GM18861 (cell line): ENCODE measurements around the gene AP4E1.
A peak's percentile ranks its signal among the peaks of the same experiment; 100 is the strongest.
"Not testable (repeated sequence)": the region's sequence is repeated elsewhere in the genome, so short reads cannot be mapped to it uniquely, and the experiment has no call there.

Experiments used
- ATAC-seq: cut with Tn5 transposase; IDR thresholded peaks from one replicate; pipeline ENCODE4 v1.9.1; 2021; ENCODE audit not compliant: unreplicated experiment

Gene AP4E1

DNA sequence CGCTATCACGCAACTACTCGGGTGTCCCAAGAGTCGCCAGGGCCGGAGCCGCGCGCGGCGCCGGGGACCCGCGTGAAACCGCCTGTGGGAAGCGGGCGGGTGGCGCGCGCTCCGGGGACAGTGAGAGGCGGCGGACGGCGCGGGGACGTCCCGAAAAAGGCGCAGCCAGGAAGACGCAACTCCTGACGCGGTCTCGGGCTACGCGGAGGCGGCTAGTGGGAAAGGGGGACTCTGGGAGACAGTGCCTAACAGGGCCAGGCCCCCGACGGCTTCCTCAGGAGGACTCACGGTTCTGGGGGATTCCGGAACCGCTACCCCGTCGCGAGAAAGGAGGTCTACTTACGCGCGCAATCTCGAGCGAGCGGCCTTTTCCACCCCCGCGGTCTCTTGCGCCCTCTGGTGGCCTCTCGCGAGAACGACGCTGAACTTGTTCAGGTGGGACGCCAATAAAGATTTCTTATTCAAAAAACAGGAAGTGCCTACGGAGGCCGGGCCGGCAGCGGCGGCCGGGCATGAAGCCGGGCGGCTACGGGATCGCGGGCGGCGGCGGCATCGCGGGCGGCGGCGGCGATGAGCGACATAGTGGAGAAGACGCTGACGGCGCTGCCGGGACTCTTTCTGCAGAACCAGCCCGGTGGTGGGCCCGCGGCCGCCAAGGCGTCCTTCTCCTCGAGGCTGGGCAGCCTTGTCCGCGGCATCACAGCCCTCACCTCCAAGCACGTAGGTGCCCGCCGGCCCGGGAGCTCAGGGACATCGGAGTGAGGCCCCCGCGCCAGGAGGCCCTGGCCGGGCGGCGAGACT lies at the start of gene AP4E1:
Gene AP4E1, plus strand, starts transcription at position 475 of the 801 bp plus-strand sequence. Its CDS starts 96 bp downstream, at position 571.
- ATAC-seq: peak; percentile 37

DNA sequence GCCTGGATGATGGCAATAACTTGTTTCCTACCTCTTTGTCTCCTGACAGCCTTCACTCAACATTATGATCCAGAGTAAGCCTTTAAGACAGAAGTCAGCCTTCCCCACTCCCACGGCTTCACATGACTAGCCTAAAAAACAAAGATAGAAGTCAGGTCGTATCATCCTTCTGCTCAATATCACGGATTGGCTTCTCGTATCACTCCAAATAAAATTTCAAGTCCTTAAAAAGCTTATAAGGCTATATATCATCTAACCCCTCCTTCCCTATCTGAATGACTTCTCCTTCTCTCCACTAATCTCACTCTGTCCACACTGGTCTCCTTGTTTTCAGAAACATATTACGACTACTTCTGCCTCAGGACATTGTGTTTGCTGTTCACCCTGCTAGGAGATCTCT lies 47.7 kb upstream of the AP4E1 start:
- ATAC-seq: no peak

DNA sequence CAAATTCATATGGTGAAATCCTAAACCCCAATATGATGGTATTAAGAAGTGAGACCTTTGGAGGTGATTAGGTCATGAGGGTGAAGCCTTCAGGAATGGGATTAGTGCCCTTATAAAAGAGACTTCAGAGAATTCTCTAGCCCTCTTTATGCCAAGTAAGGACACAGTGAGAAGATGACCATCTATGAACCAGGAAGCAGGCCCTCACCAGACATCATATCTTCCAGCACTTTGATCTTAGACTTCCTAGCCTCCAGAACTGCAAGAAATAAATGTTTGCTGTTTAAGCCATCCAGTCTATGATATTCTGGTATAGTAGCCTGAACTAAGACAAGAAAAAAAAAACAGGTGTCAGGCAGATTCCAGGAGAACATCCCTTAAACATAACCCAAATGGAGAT lies 45.9 kb upstream of the AP4E1 start:
- ATAC-seq: no peak

DNA sequence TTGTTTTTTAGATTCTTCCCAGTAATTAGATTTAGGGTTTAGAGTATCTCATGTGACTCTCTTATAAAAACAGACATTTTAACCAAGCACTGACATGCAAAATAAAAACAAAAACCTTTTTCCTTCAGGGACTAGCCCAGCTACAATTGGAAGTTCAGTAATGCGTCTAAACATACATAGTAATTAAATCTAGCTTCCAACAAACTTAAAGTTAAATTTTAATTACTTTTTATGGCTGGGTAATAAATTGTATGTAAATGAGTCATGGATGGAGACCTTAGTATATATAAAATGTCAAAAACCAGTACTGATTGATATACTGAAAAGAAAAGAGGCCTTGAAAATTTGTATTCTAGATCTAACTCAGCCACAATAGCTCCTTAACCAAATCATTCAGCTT lies 43.6 kb upstream of the AP4E1 start:
- ATAC-seq: no peak

DNA sequence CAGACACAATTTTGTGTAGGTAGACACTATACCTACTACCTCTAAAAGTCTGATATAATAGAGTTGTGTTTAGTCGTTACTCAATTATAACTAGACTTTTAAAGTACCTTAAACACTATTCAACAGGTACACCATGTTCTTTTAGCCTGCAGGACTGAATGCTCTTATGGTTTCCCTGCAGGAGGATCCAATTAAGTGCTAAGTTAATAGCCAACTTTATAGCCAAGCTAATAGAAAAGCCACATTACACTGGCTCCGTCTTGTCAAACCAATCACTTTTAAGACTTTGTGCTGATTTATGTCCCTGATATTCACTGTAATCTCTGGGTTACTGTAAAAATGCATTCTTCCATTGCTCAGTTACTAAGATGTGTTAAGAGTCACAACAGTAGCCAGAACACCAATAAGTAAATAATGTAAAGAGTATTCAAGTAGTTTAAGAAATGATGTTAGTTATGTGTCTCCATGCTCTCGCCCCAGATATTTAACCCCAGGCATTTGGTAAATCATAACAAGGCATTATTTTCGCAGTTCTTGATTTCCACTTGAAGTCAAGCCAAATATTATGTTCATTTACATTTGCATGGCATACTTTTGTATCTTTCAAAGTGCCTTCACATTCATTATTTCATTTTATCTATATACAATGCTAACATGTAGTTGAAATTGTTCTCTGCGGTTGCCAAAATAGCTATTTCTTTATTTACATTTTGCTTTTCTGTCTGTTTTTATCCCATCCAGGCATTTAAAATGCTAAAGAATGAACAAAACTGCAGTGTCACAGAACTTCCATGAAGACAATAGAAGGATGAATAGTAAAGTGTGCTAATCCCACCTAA lies 42.7 kb upstream of the AP4E1 start:
- ATAC-seq: no peak

DNA sequence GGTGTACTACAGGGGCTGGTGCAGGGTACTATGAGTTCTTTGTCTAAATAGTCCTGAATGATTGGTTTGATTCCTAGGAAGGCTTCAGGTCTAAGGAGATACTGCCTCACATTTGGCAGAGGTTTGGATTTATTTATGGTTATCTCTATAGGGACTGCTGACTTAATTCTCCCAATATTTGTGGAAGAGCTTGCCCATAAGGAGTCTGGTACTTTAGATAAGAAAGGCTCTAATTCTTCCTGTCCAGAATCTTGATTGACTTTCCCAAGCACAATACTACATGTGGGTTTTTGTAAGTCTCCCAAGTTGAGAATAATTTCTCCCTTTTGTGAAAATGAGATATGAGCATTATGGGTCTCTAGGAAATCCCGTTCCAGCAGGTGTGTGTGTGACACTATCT lies 36.7 kb upstream of the AP4E1 start:
- no peak for ATAC-seq

DNA sequence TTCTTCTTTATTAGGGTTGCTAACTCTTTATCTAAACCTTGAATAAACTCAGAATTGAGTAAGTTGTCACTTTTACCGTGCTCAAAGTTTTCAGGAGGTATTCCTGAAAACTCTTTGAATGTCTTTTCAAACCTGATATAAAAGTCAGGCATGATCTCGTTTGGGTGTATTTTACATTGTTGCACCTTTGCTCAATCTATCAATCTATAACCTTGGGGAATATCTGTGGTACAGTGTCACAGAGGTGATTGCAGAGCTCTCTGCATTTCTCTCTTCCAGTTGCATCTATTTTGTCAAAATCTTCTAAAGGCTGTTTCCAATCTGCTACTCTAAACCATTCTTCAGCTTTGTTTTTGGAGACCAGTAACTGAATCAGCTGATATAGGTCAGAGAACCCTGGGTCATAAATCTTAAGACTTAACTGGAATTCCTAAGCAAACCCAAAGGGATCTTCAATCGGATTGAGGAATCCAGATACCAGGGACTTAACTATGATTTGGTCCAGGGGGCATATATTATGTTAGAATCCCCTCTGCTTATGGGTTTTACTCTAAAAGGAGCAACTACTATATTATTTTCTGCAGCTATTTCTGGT lies 35.6 kb upstream of the AP4E1 start:
- ATAC-seq: no peak

DNA sequence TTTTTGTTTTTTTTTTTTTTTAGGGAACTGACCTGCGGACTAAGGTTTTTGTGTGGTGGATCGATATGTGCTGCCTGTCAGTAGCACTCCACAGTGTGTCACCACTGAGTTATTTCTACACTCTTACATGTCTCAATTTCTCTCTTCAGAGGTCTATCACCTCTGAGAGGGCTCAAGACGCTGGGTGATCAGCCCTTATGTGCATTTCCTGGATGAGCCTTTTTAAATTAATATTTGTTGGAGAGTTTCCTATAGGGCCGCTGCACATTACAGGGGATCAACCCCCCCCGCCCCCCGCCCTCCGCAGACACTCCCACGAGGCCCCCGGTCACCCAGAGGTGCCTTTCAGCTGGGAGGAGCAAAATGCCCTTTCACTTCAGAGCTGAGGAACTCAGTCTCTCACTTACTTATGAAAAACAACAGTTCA lies 34.5 kb upstream of the AP4E1 start:
- no peak for ATAC-seq

DNA sequence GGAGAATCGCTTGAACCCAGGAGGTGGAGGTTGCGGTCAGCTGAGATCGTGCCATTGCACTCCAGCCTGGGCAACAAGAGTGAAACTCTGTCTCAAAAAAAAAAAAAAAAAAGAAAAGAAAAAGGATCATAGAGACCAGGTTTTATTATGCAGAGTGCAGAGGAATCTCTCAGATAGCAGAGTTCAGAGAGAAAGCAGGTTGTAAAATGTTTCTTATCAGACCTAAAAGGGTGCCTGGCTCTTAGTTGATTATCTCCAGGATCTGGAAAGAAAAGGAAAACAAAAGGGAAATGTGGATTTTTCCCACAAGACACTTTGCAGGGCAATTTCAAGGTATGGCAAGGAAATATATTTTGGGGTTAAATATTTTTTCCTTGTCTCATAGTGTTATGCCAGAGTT lies 33.2 kb upstream of the AP4E1 start:
- ATAC-seq: not testable (repeated sequence)

DNA sequence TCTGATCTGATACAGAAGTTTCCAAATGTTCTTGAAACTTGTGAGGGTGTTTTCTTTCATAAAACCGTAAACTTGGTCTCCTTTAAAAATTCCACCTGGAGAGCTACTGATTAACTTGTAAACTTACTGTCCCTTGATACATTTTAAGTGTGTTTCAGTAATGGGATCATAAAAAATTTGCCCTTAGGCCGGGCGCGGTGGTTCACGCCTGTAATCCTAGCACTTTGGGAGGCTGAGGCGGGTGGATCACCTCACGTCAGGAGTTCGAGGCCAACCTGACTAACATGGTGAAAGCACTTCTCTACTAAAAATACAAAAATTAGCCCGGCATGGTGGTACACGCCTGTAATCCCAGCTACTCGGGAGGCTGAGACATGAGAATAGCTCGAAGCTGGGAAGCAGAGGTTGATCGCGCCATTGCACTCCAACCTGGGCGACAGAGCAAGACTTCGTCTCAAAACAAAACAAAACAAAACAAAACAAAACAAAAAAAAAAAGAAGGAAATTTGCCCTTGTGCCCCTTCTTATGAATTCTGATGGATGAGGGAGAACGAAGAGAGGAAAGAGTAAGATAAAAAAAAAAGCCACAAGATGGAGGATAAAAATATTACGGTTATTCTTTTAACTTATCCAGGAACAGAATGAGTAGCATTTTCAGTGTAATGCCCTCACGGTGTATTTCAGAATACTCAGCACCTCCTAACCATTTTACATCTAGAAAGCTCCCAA lies 32.1 kb upstream of the AP4E1 start:
- no peak for ATAC-seq

DNA sequence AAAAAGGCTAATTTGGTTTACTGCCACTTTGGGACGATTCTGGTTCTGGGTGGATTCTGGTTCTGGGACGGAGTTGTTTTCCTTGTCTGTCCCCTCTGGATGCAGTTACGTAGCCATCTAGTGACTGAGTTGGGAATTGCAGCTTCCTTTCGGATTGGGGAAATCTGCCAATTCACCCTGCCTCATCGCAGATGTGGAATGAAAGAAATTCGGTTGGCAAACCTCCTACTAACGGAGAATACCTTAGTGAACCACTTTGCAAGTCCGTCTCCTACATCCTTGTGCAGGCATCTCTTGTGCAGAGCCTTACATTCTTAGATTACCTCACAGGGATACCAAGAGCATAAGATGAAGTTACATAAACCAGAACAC lies 31.5 kb upstream of the AP4E1 start:
- no peak for ATAC-seq

DNA sequence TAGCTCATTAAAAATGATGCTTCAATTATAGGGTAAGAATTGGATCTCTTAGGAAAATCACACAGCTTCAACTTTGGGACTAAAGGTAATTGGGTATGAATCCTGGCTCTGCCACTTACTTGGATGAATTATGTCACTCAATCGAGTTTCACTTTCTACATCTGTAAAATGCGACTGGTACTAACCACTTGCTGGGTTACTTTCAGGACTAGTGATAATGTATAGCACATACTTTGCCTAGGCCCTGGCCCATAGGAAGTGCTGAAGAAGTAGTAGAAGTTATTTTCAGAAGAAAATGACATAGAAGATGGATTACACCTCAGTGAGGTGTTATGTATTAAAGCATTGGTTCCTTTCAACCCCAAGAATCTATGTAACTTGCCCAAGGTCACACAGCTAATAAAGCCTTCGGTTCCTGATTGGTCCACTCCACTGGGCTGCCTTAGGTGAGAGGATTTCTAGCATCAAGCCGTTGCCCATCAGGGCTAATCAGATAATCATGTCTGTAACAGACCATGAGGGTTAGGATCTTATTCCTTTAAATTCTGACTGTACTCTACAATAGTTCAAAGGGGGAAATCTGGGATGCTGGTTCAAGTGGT lies 29.4 kb upstream of the AP4E1 start:
- peak; percentile 32 for ATAC-seq

DNA sequence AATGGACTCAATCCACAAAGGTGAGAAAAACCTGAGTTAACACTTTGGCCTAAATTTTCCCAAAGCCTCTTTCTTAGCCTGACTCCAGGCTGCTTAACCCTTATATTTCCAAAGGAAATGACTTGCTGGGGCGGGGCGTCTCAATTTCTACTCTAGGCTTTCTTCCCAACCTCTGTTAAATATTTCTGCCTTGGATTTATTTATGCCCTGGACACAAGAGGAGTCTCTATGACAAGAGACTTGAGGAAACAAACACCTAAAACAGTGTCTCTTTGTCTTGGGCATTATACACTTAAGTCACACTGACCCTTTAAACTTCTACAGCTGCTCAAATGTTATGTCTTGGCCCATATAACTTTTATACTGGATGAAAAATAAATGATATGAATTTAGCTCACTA lies 28.3 kb upstream of the AP4E1 start:
- ATAC-seq: no peak

DNA sequence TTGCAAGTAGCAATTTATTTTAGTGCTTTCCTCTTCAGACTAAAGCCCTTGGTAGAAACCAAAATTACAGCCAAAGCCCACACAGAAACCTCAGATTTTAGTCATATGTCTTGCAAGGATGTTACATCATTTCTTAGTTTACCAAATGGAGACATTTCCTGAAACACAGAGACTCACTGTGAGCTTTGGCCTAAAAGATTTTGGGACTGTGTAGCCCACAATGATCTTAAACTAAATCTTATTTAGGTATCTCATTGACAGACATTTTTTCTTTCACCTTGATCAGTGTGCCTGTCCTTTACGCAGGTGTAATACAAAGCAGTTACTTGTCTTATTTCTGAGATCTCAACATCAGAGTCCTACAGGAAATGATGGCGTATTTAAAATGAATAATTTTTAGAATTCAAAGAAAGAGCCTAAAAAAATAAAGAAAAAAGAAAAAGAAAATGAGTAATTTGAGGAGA lies 27.8 kb upstream of the AP4E1 start:
- ATAC-seq: no peak

DNA sequence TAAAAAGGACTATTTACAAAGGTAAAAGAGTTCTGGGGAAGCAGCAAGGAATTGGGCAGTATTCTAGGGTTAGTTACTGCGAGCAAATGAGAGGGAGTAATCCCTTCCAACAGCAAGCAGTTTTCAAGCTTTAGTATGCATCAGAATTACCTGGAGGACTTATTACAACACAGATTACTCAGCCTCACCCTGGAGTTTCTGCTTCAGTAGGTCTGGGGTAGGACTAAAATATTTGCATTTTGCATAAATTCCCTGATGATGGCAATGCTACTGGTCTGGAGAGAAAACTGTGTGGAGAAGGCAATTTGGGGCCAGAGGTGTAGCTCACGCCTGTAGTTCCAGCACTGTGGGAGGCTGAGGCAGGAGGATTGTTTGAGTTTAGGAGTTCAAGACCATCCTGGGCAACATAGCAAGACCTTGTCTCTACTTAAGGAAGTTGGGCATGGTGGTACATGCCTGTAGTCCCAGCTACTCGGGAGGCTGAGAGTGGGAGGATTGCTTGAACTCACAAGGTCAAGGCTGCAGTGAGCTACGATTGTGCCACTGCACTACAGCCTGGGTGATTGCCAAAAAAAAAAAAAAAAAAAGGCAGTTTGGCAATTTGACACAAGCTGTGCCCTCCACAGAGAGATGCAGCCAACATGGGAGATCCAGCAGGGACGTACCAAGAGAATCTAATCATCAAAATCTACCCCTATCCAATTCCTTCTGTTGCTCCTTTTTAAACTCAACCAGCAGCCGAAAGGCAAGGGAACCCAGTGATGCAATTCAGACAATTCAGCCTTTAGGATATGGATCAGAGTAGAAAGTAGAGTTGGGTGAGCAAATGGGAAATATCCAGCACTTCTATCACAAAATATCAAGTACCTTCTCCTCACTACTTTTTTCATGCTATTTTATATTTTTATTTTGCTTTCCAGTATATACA lies 27.1 kb upstream of the AP4E1 start:
- no peak for ATAC-seq

DNA sequence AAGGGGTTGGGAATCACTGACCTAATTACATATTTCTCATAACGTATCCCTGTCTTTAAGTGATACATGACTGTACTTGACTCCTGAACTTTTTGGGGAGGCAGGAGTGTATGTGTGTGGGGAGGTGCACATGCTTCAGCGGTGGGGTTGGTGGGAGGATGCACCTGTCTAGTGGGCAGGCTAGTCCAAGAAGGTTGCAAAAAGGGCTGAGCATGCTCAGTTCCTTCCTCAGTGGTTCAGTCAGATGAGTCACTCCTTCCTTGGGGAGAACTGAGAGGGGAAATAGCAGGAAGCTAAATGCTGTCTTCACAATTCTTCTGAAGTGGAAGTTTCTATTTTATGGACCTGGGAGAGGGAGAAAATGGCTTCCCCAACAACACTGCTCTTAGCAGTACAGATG lies 24.6 kb upstream of the AP4E1 start:
- ATAC-seq: no peak

DNA sequence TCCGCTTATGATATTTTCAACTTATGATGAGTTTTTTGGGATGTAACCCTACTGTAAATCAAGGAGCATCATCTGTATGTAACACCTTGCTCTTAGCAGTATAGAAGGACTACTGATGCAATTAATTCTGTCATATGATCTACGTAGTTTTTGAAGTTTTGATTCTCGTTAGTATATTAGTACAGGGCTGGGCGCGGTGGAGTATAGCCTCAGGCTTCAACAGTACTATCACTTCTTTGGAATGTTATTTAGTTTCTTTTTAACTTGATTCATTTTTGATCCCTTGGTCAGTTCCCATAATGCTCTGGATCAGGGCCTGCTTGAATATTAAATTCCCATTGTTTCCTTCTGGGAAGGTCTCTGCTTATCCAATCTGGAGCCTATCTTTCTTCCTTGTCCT lies 23.9 kb upstream of the AP4E1 start:
- no peak for ATAC-seq

DNA sequence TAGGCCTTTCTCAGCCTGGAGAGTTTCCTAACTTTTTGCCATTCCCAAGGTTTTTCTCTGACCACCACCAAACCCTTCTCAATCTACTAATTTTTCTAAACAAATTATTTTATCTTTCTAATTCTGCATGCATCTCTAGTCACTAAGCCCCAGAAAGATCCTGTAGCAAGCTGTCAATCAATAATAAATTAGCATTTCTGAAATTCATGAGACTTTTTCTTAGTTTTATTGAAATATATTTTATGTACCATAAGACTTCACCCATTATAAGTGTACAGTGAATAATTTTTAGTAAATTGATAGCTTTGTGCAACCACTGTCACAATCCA lies 22.4 kb upstream of the AP4E1 start:
- no peak for ATAC-seq

DNA sequence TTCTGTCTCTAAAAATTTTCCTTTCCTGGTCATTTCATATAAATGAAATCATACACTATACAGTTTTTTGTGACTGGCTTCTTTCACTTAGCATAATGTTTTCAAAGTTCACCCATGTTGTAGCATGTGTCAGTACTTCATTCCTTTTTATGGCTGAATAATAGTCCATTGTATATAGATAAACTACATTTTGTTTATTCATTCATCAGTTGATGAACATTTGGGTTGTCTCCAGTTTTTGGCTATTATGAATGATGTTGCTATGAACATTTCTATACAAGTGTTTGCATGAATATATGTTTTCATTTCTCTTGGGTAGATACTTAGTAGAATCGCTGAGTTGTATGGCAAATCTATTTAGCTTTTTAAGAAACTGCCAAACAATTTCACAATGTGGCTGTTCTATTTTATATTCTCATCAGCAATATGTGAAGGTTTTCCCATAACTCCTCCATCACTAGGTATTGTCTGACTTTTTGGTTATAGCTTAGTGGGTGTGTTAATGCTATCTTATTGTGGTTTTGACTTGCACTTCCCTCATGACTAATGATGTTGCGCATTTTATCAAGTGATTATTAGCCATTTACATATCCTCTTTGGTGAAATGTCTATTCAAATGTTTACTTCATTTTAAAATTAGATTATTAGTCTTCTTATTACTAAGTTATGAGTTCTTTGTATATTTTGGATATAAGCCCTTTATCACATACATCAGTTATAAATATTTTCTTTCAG lies 21.7 kb upstream of the AP4E1 start:
- no peak for ATAC-seq
